Hepatocyte (in vitro differentiated cells): ENCODE results near the gene TMEM11.

Source experiments
- EZH2phosphoT487 ChIP-seq: fragments of 200-600 bp; sonication (generic); IDR thresholded peaks from one replicate; pipeline ENCODE4 v1.6.1; 2018; ENCODE audit warnings: antibody characterized with exemption, mild to moderate bottlenecking, low read depth, moderate library complexity; ENCODE audit not compliant: unreplicated experiment, severe bottlenecking
- TF ChIP-seq, protein P1 (sequence below): fragments of 200-600 bp; sonication (generic); IDR thresholded peaks from 2 replicates; pipeline ENCODE4 v1.5.1; 2016; ENCODE audit warnings: antibody characterized with exemption, mild to moderate bottlenecking; ENCODE audit not compliant: poor library complexity

DNA sequence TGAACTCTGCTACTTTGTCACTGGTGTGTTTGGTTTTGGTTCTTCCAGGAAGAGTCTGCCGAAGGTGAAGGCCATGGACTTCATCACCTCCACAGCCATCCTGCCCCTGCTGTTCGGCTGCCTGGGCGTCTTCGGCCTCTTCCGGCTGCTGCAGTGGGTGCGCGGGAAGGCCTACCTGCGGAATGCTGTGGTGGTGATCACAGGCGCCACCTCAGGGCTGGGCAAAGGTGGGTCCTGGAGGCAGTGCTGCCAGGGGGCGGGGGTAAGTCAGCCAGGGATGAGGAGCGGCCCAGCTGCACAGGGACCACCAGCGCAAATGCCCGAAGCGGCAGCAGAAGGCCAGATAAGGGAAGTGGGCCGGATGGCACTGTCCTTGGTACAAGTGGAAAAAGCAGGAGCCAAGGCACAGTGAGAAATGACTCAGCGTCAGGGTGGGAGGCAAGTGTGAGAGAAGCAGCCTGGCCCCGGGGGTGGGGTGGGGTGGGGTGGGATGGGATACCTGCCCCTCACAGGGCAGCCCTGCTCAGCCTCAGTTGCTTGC is 41.9 kb downstream of the TMEM11 start:
- TF ChIP-seq, protein P1, sequence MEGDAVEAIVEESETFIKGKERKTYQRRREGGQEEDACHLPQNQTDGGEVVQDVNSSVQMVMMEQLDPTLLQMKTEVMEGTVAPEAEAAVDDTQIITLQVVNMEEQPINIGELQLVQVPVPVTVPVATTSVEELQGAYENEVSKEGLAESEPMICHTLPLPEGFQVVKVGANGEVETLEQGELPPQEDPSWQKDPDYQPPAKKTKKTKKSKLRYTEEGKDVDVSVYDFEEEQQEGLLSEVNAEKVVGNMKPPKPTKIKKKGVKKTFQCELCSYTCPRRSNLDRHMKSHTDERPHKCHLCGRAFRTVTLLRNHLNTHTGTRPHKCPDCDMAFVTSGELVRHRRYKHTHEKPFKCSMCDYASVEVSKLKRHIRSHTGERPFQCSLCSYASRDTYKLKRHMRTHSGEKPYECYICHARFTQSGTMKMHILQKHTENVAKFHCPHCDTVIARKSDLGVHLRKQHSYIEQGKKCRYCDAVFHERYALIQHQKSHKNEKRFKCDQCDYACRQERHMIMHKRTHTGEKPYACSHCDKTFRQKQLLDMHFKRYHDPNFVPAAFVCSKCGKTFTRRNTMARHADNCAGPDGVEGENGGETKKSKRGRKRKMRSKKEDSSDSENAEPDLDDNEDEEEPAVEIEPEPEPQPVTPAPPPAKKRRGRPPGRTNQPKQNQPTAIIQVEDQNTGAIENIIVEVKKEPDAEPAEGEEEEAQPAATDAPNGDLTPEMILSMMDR, result no peak
- no peak for TF ChIP-seq EZH2phosphoT487
